HCEC 1CT (cell line): ENCODE data around the gene CDC45.

ENCODE experiments used
- DNase-seq: peaks from one replicate; pipeline ENCODE4 v3.0.0-alpha.2; 2017

CDC45 gene

GRCh38 chr22:19471572-19471971 lies 8.1 kb upstream of the CDC45 start:
- no peak for DNase-seq

- DNase-seq = no peak
Measured at GRCh38 chr22:19472233-19472632, 7.5 kb upstream of the CDC45 start.

GRCh38 chr22:19473578-19473977 lies 6.1 kb upstream of the CDC45 start:
- DNase-seq = peak; percentile 23

GRCh38 chr22:19476023-19476422 lies 3.7 kb upstream of the CDC45 start:
- no peak for DNase-seq

GRCh38 chr22:19477321-19478044 lies 2.2 kb upstream of the CDC45 start:
- DNase-seq = peak; percentile 37

- DNase-seq = peak; percentile 2
Measured at GRCh38 chr22:19478045-19478900, 1.4 kb upstream of the CDC45 start.

- DNase-seq = peak; percentile 94
Measured at GRCh38 chr22:19478901-19479354, 792 bp upstream of the CDC45 start, which contains the start of gene UFD1. TSS of gene UFD1 (minus strand) at chr22:19479193. CDS start at chr22:19479085, 108 bp downstream.

- no peak for DNase-seq
Measured at GRCh38 chr22:19480173-19480568, 451 bp downstream of the CDC45 start.

GRCh38 chr22:19480789-19481188 lies 1.1 kb downstream of the CDC45 start:
- DNase-seq = no peak

GRCh38 chr22:19482297-19482696 lies 2.6 kb downstream of the CDC45 start:
- no peak for DNase-seq

- peak; percentile 88 for DNase-seq
Measured at GRCh38 chr22:19483481-19484244, 3.9 kb downstream of the CDC45 start.

GRCh38 chr22:19488285-19488684 lies 8.6 kb downstream of the CDC45 start:
- no peak for DNase-seq

GRCh38 chr22:19488884-19489843 lies 9.4 kb downstream of the CDC45 start:
- peak; percentile 39 for DNase-seq

- no peak for DNase-seq
Measured at GRCh38 chr22:19490628-19491230, 11.0 kb downstream of the CDC45 start.

- no peak for DNase-seq
Measured at GRCh38 chr22:19492504-19493174, 12.9 kb downstream of the CDC45 start.

- DNase-seq = no peak
Measured at GRCh38 chr22:19494001-19494560, 14.4 kb downstream of the CDC45 start.

GRCh38 chr22:19494676-19495173 lies 15.0 kb downstream of the CDC45 start:
- no peak for DNase-seq

GRCh38 chr22:19495562-19496323 lies 16.0 kb downstream of the CDC45 start:
- peak; percentile 8 for DNase-seq

GRCh38 chr22:19496324-19496630 lies 16.6 kb downstream of the CDC45 start:
- no peak for DNase-seq

GRCh38 chr22:19497245-19497644 lies 17.5 kb downstream of the CDC45 start:
- peak; percentile 59 for DNase-seq
